ENCODE data around the gene CD2AP.

CD2AP gene

GRCh38 chr6:47485491-47486135 is 8.0 kb downstream of the CD2AP start:
- no peaks in the 10 kb centered on the region for H3K36me3 ChIP-seq (ENCODE audit: insufficient read depth)
- H3K27ac ChIP-seq = no peak overlapping the region
- no peaks in the 10 kb centered on the region for H3K27me3 ChIP-seq (ENCODE audit: insufficient read depth, low read depth)
- peaks cover 84% of the 10 kb centered on the region for H3K79me2 ChIP-seq (ENCODE audit: insufficient read depth, low read depth)
- peaks cover 10% of the 10 kb centered on the region; the same call in 1 of the 2 replicates for H4K20me1 ChIP-seq (ENCODE audit: insufficient read depth)
- no peak overlapping the region for H2AFZ ChIP-seq (ENCODE audit: low read depth)
- H3K9ac ChIP-seq = no peak overlapping the region
- no peak overlapping the region for H3K4me2 ChIP-seq
- H3K4me3 ChIP-seq (IDR thresholded peaks at IDR 0.05; ENCODE audit: insufficient read depth, low read depth, low read length) = no peak overlapping the region
- H3K4me1 ChIP-seq (ENCODE audit: low read depth, poor library complexity, severe bottlenecking) = peaks cover 43% of the 10 kb centered on the region
- no peak for TF ChIP-seq CTCF (conservative IDR thresholded peaks at IDR 0.05; ENCODE audit: low read depth, low read length)

- Histone ChIP-seq H3K36me3 (ENCODE audit: insufficient read depth) (no peaks in the 10 kb centered on the region), H3K9ac (no peak overlapping the region), H3K4me3 (IDR thresholded peaks at IDR 0.05; ENCODE audit: insufficient read depth, low read depth, low read length) (no peak overlapping the region), H3K4me1 (ENCODE audit: low read depth, poor library complexity, severe bottlenecking) (no peaks in the 10 kb centered on the region), H3K27me3 (ENCODE audit: insufficient read depth, low read depth) (no peaks in the 10 kb centered on the region), H3K79me2 (ENCODE audit: insufficient read depth, low read depth) (peaks cover 80% of the 10 kb centered on the region), H3K27ac (no peak overlapping the region), H4K20me1 (ENCODE audit: insufficient read depth) (peaks cover 4% of the 10 kb centered on the region; the same call in 1 of the 2 replicates), H2AFZ (ENCODE audit: low read depth) (no peak overlapping the region), H3K4me2 (no peak overlapping the region)
- TF ChIP-seq CTCF (conservative IDR thresholded peaks at IDR 0.05; ENCODE audit: low read depth, low read length) = no peak
Observed at GRCh38 chr6:47489995-47490394, 12.4 kb downstream of the CD2AP start.

- Histone ChIP-seq H3K4me2 (no peak overlapping the region), H3K4me3 (IDR thresholded peaks at IDR 0.05; ENCODE audit: insufficient read depth, low read depth, low read length) (no peak overlapping the region), H3K36me3 (ENCODE audit: insufficient read depth) (no peaks in the 10 kb centered on the region), H3K79me2 (ENCODE audit: insufficient read depth, low read depth) (peaks cover 80% of the 10 kb centered on the region), H3K27ac (no peak overlapping the region), H3K9ac (no peak overlapping the region), H4K20me1 (ENCODE audit: insufficient read depth) (peaks cover 4% of the 10 kb centered on the region; the same call in 1 of the 2 replicates), H2AFZ (ENCODE audit: low read depth) (no peak overlapping the region), H3K4me1 (ENCODE audit: low read depth, poor library complexity, severe bottlenecking) (no peaks in the 10 kb centered on the region), H3K27me3 (ENCODE audit: insufficient read depth, low read depth) (no peaks in the 10 kb centered on the region)
- TF ChIP-seq CTCF (conservative IDR thresholded peaks at IDR 0.05; ENCODE audit: low read depth, low read length) = no peak
Observed at GRCh38 chr6:47490676-47491075, 13.1 kb downstream of the CD2AP start.

- Histone ChIP-seq H3K36me3 (ENCODE audit: insufficient read depth) (no peaks in the 10 kb centered on the region), H3K27me3 (ENCODE audit: insufficient read depth, low read depth) (no peaks in the 10 kb centered on the region), H3K4me1 (ENCODE audit: low read depth, poor library complexity, severe bottlenecking) (no peaks in the 10 kb centered on the region), H2AFZ (ENCODE audit: low read depth) (no peak overlapping the region), H4K20me1 (ENCODE audit: insufficient read depth) (peaks cover 4% of the 10 kb centered on the region), H3K4me2 (no peak overlapping the region), H3K9ac (no peak overlapping the region), H3K79me2 (ENCODE audit: insufficient read depth, low read depth) (peaks cover 80% of the 10 kb centered on the region), H3K27ac (no peak overlapping the region), H3K4me3 (IDR thresholded peaks at IDR 0.05; ENCODE audit: insufficient read depth, low read depth, low read length) (no peak overlapping the region)
- no peak for TF ChIP-seq CTCF (conservative IDR thresholded peaks at IDR 0.05; ENCODE audit: low read depth, low read length)
Observed at GRCh38 chr6:47492355-47492754, 14.8 kb downstream of the CD2AP start.
